H1 (cell line): ENCODE measurements around the gene SLC9A5. TPM values are rescaled to one million over a fixed set of nuclear protein-coding genes. Genes with fewer than 3 reads are reported as not detected.

Experiments
- CTCF ChIA-PET: fragments of 300-600 bp; sonication (Branson Sonifier 250); formaldehyde crosslinking; loops from one replicate; lab custom pipeline; 2021; ENCODE audit not compliant: partially characterized antibody; lab: Charles Lee
- POLR2A ChIA-PET: fragments of 300-600 bp; sonication (Branson Sonifier 250); formaldehyde crosslinking; loops from one replicate; lab custom pipeline; 2021; ENCODE audit warnings: inconsistent platforms; ENCODE audit not compliant: partially characterized antibody; lab: Charles Lee
- DNase-seq, 2 experiments: peaks; one replicate each; pipeline versions ENCODE4 v3.0.0 to v3.0.0-alpha.2; 2010 to 2022; ENCODE audit warnings: low spot score in 2 of 2, low read depth in 1 of 2, mixed read lengths in 1 of 2
- FAIRE-seq: peaks from 2 replicates; lab custom pipeline; 2011; peaks lifted over from hg19 to GRCh38; lab: Jason Lieb, UNC
- H2AFZ ChIP-seq: 2 replicates; pipeline ENCODE4 v1.8.1; 2012; ENCODE audit warnings: low read length, inconsistent platforms
- H2AK5ac ChIP-seq: 2 replicates; pipeline ENCODE4 v1.6.1; 2013; ENCODE audit warnings: low read depth, low read length
- H2BK120ac ChIP-seq: replicated peaks from 2 replicates; pipeline ENCODE3; 2013; ENCODE audit warnings: low read depth, low read length, inconsistent platforms
- H2BK12ac ChIP-seq: 2 replicates; pipeline ENCODE4 v1.6.1; 2013; ENCODE audit warnings: low read depth, low read length
- H2BK15ac ChIP-seq: 2 replicates; pipeline ENCODE4 v1.6.1; 2013; ENCODE audit warnings: low read length
- H2BK20ac ChIP-seq: 2 replicates; pipeline ENCODE4 v1.6.1; 2013; ENCODE audit warnings: low read length
- H2BK5ac ChIP-seq: 2 replicates; pipeline ENCODE4 v1.6.1; 2013; ENCODE audit warnings: low read depth, low read length
- H3K14ac ChIP-seq: 2 replicates; pipeline ENCODE4 v1.6.1; 2013; ENCODE audit warnings: inconsistent platforms; ENCODE audit not compliant: insufficient read length
- H3K18ac ChIP-seq: 2 replicates; pipeline ENCODE4 v1.6.1; 2013; ENCODE audit warnings: low read length; ENCODE audit errors: extremely low read depth
- H3K23ac ChIP-seq: 2 replicates; pipeline ENCODE4 v1.6.1; 2013; ENCODE audit warnings: inconsistent platforms; ENCODE audit not compliant: insufficient read length
- H3K23me2 ChIP-seq: 2 replicates; pipeline ENCODE4 v1.6.1; 2013; ENCODE audit warnings: low read depth, low read length
- H3K27ac ChIP-seq: 2 replicates; pipeline ENCODE4 v1.6.1; 2011; ENCODE audit warnings: low read depth, low read length, inconsistent platforms
- H3K27me3 ChIP-seq, 4 experiments: replicated peaks in 1 of 4; 1 replicate in 1 of 4; 2 replicates in 3 of 4; pipeline versions ENCODE4 v1.6.1 to v1.8.1; 2011 to 2013; ENCODE audit warnings: low read length in 3 of 4, mild to moderate bottlenecking in 3 of 4, inconsistent platforms in 2 of 4, mixed read lengths in 2 of 4, moderate library complexity in 1 of 4; ENCODE audit not compliant: control insufficient read depth in 3 of 4, insufficient read depth in 3 of 4; ENCODE audit errors: extremely low read depth in 1 of 4
- H3K36me3 ChIP-seq, 4 experiments: 2 replicates each; pipeline versions ENCODE4 v1.6.1 to v1.8.1; 2011 to 2013; ENCODE audit warnings: mild to moderate bottlenecking in 4 of 4, low read length in 3 of 4, moderate library complexity in 2 of 4, control low read depth in 1 of 4, inconsistent platforms in 1 of 4; ENCODE audit not compliant: insufficient read depth in 4 of 4, control insufficient read depth in 2 of 4
- H3K4ac ChIP-seq: replicated peaks from 2 replicates; pipeline ENCODE3; 2013; ENCODE audit warnings: low read length, low read depth, mixed read lengths, inconsistent platforms; ENCODE audit not compliant: insufficient read length
- H3K4me1 ChIP-seq, 4 experiments: replicated peaks in 1 of 4; 1 replicate in 1 of 4; 2 replicates in 3 of 4; pipeline versions ENCODE4 v1.6.1 to v1.8.1; 2011 to 2013; ENCODE audit warnings: low read length in 3 of 4, inconsistent platforms in 2 of 4, mixed read lengths in 1 of 4; ENCODE audit not compliant: insufficient read depth in 4 of 4, control insufficient read depth in 3 of 4
- H3K4me2 ChIP-seq, 2 experiments: 2 replicates each; pipeline versions ENCODE4 v1.6.1 to v1.8.1; 2011 to 2013; ENCODE audit warnings: low read depth in 2 of 2, low read length in 2 of 2, control low read depth in 1 of 2, inconsistent platforms in 1 of 2, mild to moderate bottlenecking in 1 of 2; ENCODE audit not compliant: insufficient read depth in 1 of 2
- H3K4me3 ChIP-seq, 4 experiments: fragments of 200-600, 300-600 bp in 1 of 4; sonication (generic), shearing (Covaris generic), sonication (Bioruptor Twin) in 1 of 4; 2 replicates each; pipeline versions ENCODE4 v1.5.1 to v1.8.1; 2011 to 2016; ENCODE audit warnings: low read length in 4 of 4, low read depth in 3 of 4, control low read depth in 2 of 4, inconsistent platforms in 2 of 4, mild to moderate bottlenecking in 2 of 4, mixed read lengths in 1 of 4, moderate library complexity in 1 of 4; ENCODE audit not compliant: insufficient read depth in 2 of 4; ENCODE audit errors: extremely low read depth in 1 of 4
- H3K56ac ChIP-seq: replicated peaks from 2 replicates; pipeline ENCODE3; 2013; ENCODE audit warnings: low read depth, mild to moderate bottlenecking, mixed read lengths, low read length, inconsistent platforms; ENCODE audit not compliant: insufficient read length
- H3K79me1 ChIP-seq: 2 replicates; pipeline ENCODE4 v1.6.1; 2013; ENCODE audit warnings: low read depth, low read length, control low read depth
- H3K79me2 ChIP-seq, 2 experiments: 2 replicates each; pipeline versions ENCODE4 v1.6.1 to v1.8.1; 2012 to 2013; ENCODE audit warnings: low read length in 2 of 2, mild to moderate bottlenecking in 2 of 2, inconsistent platforms in 1 of 2; ENCODE audit not compliant: insufficient read depth in 2 of 2, control insufficient read depth in 1 of 2
- H3K9ac ChIP-seq, 4 experiments: replicated peaks in 1 of 4; 1 replicate in 1 of 4; 2 replicates in 3 of 4; pipeline versions ENCODE4 v1.6.1 to v1.8.1; 2011 to 2013; ENCODE audit warnings: low read depth in 3 of 4, low read length in 3 of 4, control low read depth in 2 of 4, mild to moderate bottlenecking in 2 of 4, moderate library complexity in 2 of 4, inconsistent platforms in 1 of 4; ENCODE audit errors: extremely low read depth in 1 of 4
- H3K9me3 ChIP-seq, 2 experiments: 2 replicates each; pipeline versions ENCODE4 v1.6.1 to v1.8.1; 2012 to 2013; ENCODE audit warnings: mild to moderate bottlenecking in 2 of 2, moderate library complexity in 2 of 2, control low read depth in 1 of 2, inconsistent platforms in 1 of 2, low read depth in 1 of 2, low read length in 1 of 2, mixed read lengths in 1 of 2; ENCODE audit not compliant: insufficient read depth in 2 of 2
- H4K20me1 ChIP-seq, 2 experiments: replicated peaks in 1 of 2; 2 replicates each; pipeline versions ENCODE3 to v1.8.1; 2011 to 2013; ENCODE audit warnings: inconsistent platforms in 2 of 2, low read length in 2 of 2, mild to moderate bottlenecking in 1 of 2; ENCODE audit not compliant: insufficient read depth in 2 of 2, control insufficient read depth in 1 of 2
- H4K5ac ChIP-seq: 2 replicates; pipeline ENCODE4 v1.6.1; 2013; ENCODE audit warnings: low read length, low read depth, mixed read lengths, inconsistent platforms; ENCODE audit not compliant: insufficient read length
- H4K8ac ChIP-seq: 2 replicates; pipeline ENCODE4 v1.8.0; 2013; ENCODE audit warnings: mild to moderate bottlenecking, moderate library complexity, low read length, inconsistent platforms; ENCODE audit not compliant: insufficient read depth; ENCODE audit errors: extremely low read depth
- H4K91ac ChIP-seq: replicated peaks from 2 replicates; pipeline ENCODE3; 2013; ENCODE audit warnings: low read length, mixed read lengths, inconsistent platforms; ENCODE audit not compliant: insufficient read length
- CTCF ChIP-seq, 3 experiments: IDR thresholded peaks; 1 replicate in 2 of 3; 2 replicates in 1 of 3; pipeline versions ENCODE4 v1.5.1 to v1.6.1; 2011; ENCODE audit warnings: low read length in 3 of 3, mild to moderate bottlenecking in 3 of 3, inconsistent platforms in 2 of 3, low read depth in 1 of 3, moderate library complexity in 1 of 3; ENCODE audit not compliant: insufficient read depth in 1 of 3; ENCODE audit errors: control extremely low read depth in 1 of 3
- FOSL1 ChIP-seq: IDR thresholded peaks from 2 replicates; pipeline ENCODE4 v1.6.1; 2011; ENCODE audit warnings: mild to moderate bottlenecking, low read depth, low read length, moderate library complexity; ENCODE audit not compliant: insufficient read depth
- HDAC2 ChIP-seq, 2 experiments: fragments of 300-600 bp in 1 of 2; sonication (generic) in 1 of 2; IDR thresholded peaks; 2 replicates each; pipeline ENCODE4 v1.6.1; 2011 to 2012; ENCODE audit warnings: low read depth in 2 of 2, low read length in 2 of 2, mild to moderate bottlenecking in 2 of 2, moderate library complexity in 2 of 2, borderline replicate concordance in 1 of 2, inconsistent platforms in 1 of 2
- NANOG ChIP-seq: IDR thresholded peaks from 2 replicates; pipeline ENCODE4 v1.6.1; 2011; ENCODE audit warnings: low read length, low read depth, mild to moderate bottlenecking, inconsistent platforms; ENCODE audit not compliant: insufficient read depth, poor library complexity, severe bottlenecking
- PHF8 ChIP-seq: fragments of 200-600 bp; sonication (generic); conservative IDR thresholded peaks from 2 replicates; pipeline ENCODE4 v1.7.1; 2012; ENCODE audit warnings: low read depth, mild to moderate bottlenecking, inconsistent platforms, low read length, moderate library complexity
- RBBP5 ChIP-seq: IDR thresholded peaks from 2 replicates; pipeline ENCODE4 v1.7.1; 2012; ENCODE audit warnings: low read depth, mild to moderate bottlenecking, inconsistent platforms, low read length, moderate library complexity, borderline replicate concordance
- SIN3A ChIP-seq, 2 experiments: IDR thresholded peaks in 1 of 2; conservative IDR thresholded peaks in 1 of 2; 2 replicates each; pipeline ENCODE4 v1.6.1; 2011 to 2012; ENCODE audit warnings: low read length in 2 of 2, improper control_type of control experiment in 1 of 2, low read depth in 1 of 2, mild to moderate bottlenecking in 1 of 2
- TAF1 ChIP-seq: IDR thresholded peaks from 2 replicates; pipeline ENCODE4 v1.6.1; 2011; ENCODE audit warnings: mild to moderate bottlenecking, low read depth, low read length
- WGBS, 2 experiments: shearing (Covaris generic) in 1 of 2; methylation state at CpG; one replicate each; pipeline versions ENCODE4 v1.1.6 to v1.1.7; 2013 to 2015; ENCODE audit warnings: low lambda C conversion rate in 2 of 2, mixed read lengths in 2 of 2, inconsistent platforms in 1 of 2, low coverage in 1 of 2, missing lambda C conversion rate in 1 of 2; ENCODE audit not compliant: insufficient replicate concordance in 2 of 2, insufficient coverage in 1 of 2, insufficient read length in 1 of 2; ENCODE audit errors: extremely low coverage in 1 of 2, missing lambda C conversion rate in 1 of 2; 5-methylcytosine and 5-hydroxymethylcytosine counted together
- polyA plus RNA-seq, 7 experiments: library from polyadenylated mRNA; depleted of rRNA in 3 of 7; stranded (reverse) in 5 of 7; unstranded in 2 of 7; fragments of >200 nt in 5 of 7; fragments of 200-250 nt in 2 of 7; gene quantifications; 1 replicate in 5 of 7; 2 replicates in 1 of 7; 4 replicates in 1 of 7; pipeline versions ENCODE4 v1.2.1 to v1.2.3, GENCODE V29; 2011 to 2013; ENCODE audit warnings: missing spikeins in 2 of 7, mixed read lengths in 2 of 7
- total RNA-seq: library from RNA; stranded (reverse); fragmentation: NEBNext Ultra II Directional; extraction: Animal tissue kit (Norgen Biotek cat#: 25700); gene quantifications from 2 replicates; pipeline ENCODE4 v1.2.1, GENCODE V29; 2021

The SLC9A5 gene
- total and polyA plus RNA-seq, 2 of the 8 experiments (the other 6 are each of a cell fraction or from before 2014, with no cell fraction given): 7.9 to 8.6 TPM

DNA sequence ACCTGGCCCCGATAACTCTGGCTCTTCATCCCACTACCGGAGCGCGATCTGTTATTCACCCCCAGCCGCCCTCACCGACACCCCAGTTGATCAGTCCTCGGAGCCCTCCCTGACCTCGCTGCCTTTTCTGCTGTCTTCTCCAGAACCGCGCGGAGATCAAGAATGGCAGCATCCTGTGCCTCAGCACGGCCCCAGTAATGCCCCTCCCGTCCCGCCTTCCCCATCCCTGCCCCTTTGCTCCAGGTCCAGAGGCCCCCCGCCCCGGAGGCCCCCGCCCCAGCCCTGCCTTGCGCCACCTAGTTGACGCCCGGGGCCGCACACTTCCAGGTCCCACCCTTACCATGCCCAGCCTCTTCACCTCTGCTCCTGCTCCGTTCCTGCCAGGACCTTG is 49.0 kb upstream of the SLC9A5 start:
- peak overlapping the region; percentile 10 for H3K56ac ChIP-seq
- no peak overlapping the region for H4K91ac ChIP-seq
- peak overlapping the region; percentile 35; the same call in 1 of the 2 replicates for H2BK5ac ChIP-seq
- peaks cover 0 to 12% (median 8%) of the 10 kb centered on the region in 4 experiments; a peak in 4 of 7 replicates for H3K4me1 ChIP-seq
- H2BK20ac ChIP-seq: no peak overlapping the region
- H3K27ac ChIP-seq: no peak overlapping the region
- peak overlapping the region; percentile 91 for H3K4ac ChIP-seq
- peaks cover 1 to 17% of the 10 kb centered on the region in 2 experiments for H4K20me1 ChIP-seq
- no peak overlapping the region for H2BK12ac ChIP-seq
- ChIA-PET CTCF (interaction anchor here (0.7 to 8.7 kb wide), 22 partner anchors 12 to 248 kb away, joined by 3 to 111 read pairs (median 4); partner anchors contain the start of genes EXOC3L1, MATCAP1, NOL3 and TMEM208), POLR2A (interaction anchor here (0.6 to 2.0 kb wide), 7 partner anchors 9 to 74 kb away, joined by 3 to 7 read pairs (median 3); partner anchors contain the start of genes EXOC3L1 and TMEM208)
- H3K4me3 ChIP-seq: peak overlapping the region; percentile 40 to 75 (median 50)
- H3K79me2 ChIP-seq: no peaks in the 10 kb centered on the region
- H3K36me3 ChIP-seq: peaks cover 18 to 32% (median 30%) of the 10 kb centered on the region in 4 experiments
- H2BK15ac ChIP-seq: no peak overlapping the region
- peaks cover 6% of the 10 kb centered on the region; the same call in 1 of the 2 replicates for H3K23me2 ChIP-seq
- peak overlapping the region in 1 of 4 experiments; percentile 43; a peak in 2 of 7 replicates for H3K9ac ChIP-seq
- FAIRE-seq (no peak), DNase-seq (peak in 1 of 2 experiments; percentile 79)
- no peak overlapping the region for H2AK5ac ChIP-seq
- H4K5ac ChIP-seq: no peak overlapping the region
- peak overlapping the region; percentile 83 for H3K18ac ChIP-seq
- peak overlapping the region; percentile 61 to 99 for H3K4me2 ChIP-seq
- 4% methylated on average over 12 of the region's 22 CpGs; no CpG with 5 or more reads in 1 of the 2 experiments for WGBS, 2 experiments
- H3K79me1 ChIP-seq: no peaks in the 10 kb centered on the region
- H2BK120ac ChIP-seq: no peak overlapping the region
- H3K14ac ChIP-seq: no peak overlapping the region
- H3K27me3 ChIP-seq: no peaks in the 10 kb centered on the region
- H2AFZ ChIP-seq: peak overlapping the region; percentile 91; the same call in 1 of the 2 replicates
- peak overlapping the region; percentile 89 for H4K8ac ChIP-seq
- H3K23ac ChIP-seq: no peak overlapping the region
- H3K9me3 ChIP-seq: no peaks in the 10 kb centered on the region
- no peak for TF ChIP-seq FOSL1
- TF ChIP-seq CTCF (IDR thresholded peaks at IDR 0.05; ENCODE audit: control extremely low read depth in 1 of 3, insufficient read depth in 1 of 3, low read depth in 1 of 3, low read length in 3 of 3): peak; percentile 44 to 80 (median 47); a peak in 3 of 4 replicates
- 0 out of 2 replicates have a peak, but pooled peaks have one; percentile 3 for TF ChIP-seq PHF8
- no peak for TF ChIP-seq RBBP5
- TF ChIP-seq HDAC2 (IDR thresholded peaks at IDR 0.05; ENCODE audit: borderline replicate concordance in 1 of 2, low read depth in 2 of 2, low read length in 2 of 2): no peak
- no peak for TF ChIP-seq NANOG
- no peak for TF ChIP-seq TAF1
- TF ChIP-seq SIN3A (conservative IDR thresholded peaks at IDR 0.05 in 1 of 2, IDR thresholded peaks at IDR 0.05 in 1 of 2; ENCODE audit: low read depth in 1 of 2, low read length in 2 of 2): peak in 1 of 2 experiments; percentile 8; a peak in 1 of 4 replicates
